ENCODE results near the gene CCR5. TPM values are rescaled to one million over a fixed set of nuclear protein-coding genes. Genes with fewer than 3 reads are reported as not detected.

The CCR5 gene
- total RNA-seq, 2 donors from 2014 or later: 0.57 to 1.9 TPM

- H3K36me3 ChIP-seq: no peaks in the 10 kb centered on the region
- no peaks in the 10 kb centered on the region for H3K27me3 ChIP-seq
- no peak overlapping the region for H3K9ac ChIP-seq (ENCODE audit: low read depth in 2 of 2, low read length in 2 of 2)
- no peak overlapping the region for H3K27ac ChIP-seq
- no peaks in the 10 kb centered on the region for H3K9me3 ChIP-seq
- no peaks in the 10 kb centered on the region for H3K4me1 ChIP-seq
- H3K4me3 ChIP-seq: no peak overlapping the region
- TF ChIP-seq CTCF (IDR thresholded peaks at IDR 0.05): no peak
- no peak for DNase-seq
- intact Hi-C loops (cut with DNase I): no loop called here
Measured at GRCh38 chr3:46348823-46349482, 21.8 kb upstream of the CCR5 start.

GRCh38 chr3:46349484-46350261 lies 21.1 kb upstream of the CCR5 start:
- no peak overlapping the region for H3K9ac ChIP-seq (ENCODE audit: low read depth in 2 of 2, low read length in 2 of 2)
- no peaks in the 10 kb centered on the region for H3K4me1 ChIP-seq
- intact Hi-C loops (cut with DNase I): no loop called here
- H3K27me3 ChIP-seq: no peaks in the 10 kb centered on the region
- no peaks in the 10 kb centered on the region for H3K9me3 ChIP-seq
- no peak overlapping the region for H3K27ac ChIP-seq
- no peak for DNase-seq
- no peak overlapping the region for H3K4me3 ChIP-seq
- H3K36me3 ChIP-seq: no peaks in the 10 kb centered on the region
- TF ChIP-seq CTCF (IDR thresholded peaks at IDR 0.05): no peak

- intact Hi-C loops (cut with DNase I): no loop called here
- Histone ChIP-seq H3K4me3 (no peak overlapping the region), H3K4me1 (no peaks in the 10 kb centered on the region), H3K9ac (ENCODE audit: low read depth in 2 of 2, low read length in 2 of 2) (no peak overlapping the region), H3K27me3 (no peaks in the 10 kb centered on the region), H3K36me3 (no peaks in the 10 kb centered on the region), H3K27ac (no peak overlapping the region), H3K9me3 (no peaks in the 10 kb centered on the region)
- DNase-seq: no peak
- TF ChIP-seq CTCF (IDR thresholded peaks at IDR 0.05): no peak
Measured at GRCh38 chr3:46350262-46350565, 20.5 kb upstream of the CCR5 start.

GRCh38 chr3:46351646-46352045 lies 19.1 kb upstream of the CCR5 start:
- H3K9ac ChIP-seq (ENCODE audit: low read depth in 2 of 2, low read length in 2 of 2): no peak overlapping the region
- no peak overlapping the region for H3K4me3 ChIP-seq
- no peaks in the 10 kb centered on the region for H3K27me3 ChIP-seq
- DNase-seq: no peak
- H3K9me3 ChIP-seq: no peaks in the 10 kb centered on the region
- intact Hi-C loops (cut with DNase I): no loop called here
- no peaks in the 10 kb centered on the region for H3K4me1 ChIP-seq
- TF ChIP-seq CTCF (IDR thresholded peaks at IDR 0.05): no peak
- no peaks in the 10 kb centered on the region for H3K36me3 ChIP-seq
- no peak overlapping the region for H3K27ac ChIP-seq

- DNase-seq: no peak
- H3K9ac ChIP-seq (ENCODE audit: low read depth in 2 of 2, low read length in 2 of 2): no peak overlapping the region
- no peak overlapping the region for H3K4me3 ChIP-seq
- no peaks in the 10 kb centered on the region for H3K36me3 ChIP-seq
- H3K9me3 ChIP-seq: no peaks in the 10 kb centered on the region
- TF ChIP-seq CTCF (IDR thresholded peaks at IDR 0.05): no peak
- no peaks in the 10 kb centered on the region for H3K27me3 ChIP-seq
- no peaks in the 10 kb centered on the region for H3K4me1 ChIP-seq
- intact Hi-C loops (cut with DNase I): no loop called here
- no peak overlapping the region for H3K27ac ChIP-seq
Measured at GRCh38 chr3:46353090-46353489, 17.7 kb upstream of the CCR5 start.
